GM23248 (cell line): Measurements from ENCODE around the gene MGAT4B.

ENCODE experiments used
- EZH2 ChIP-seq: fragments of 200-600 bp; sonication (generic); IDR thresholded peaks from 2 replicates; pipeline ENCODE4 v1.6.1; 2018; ENCODE audit warnings: antibody characterized with exemption, mild to moderate bottlenecking; ENCODE audit not compliant: insufficient read depth, poor library complexity, severe bottlenecking
- EZH2phosphoT487 ChIP-seq: fragments of 200-600 bp; sonication (generic); IDR thresholded peaks from 2 replicates; pipeline ENCODE4 v1.6.1; 2018; ENCODE audit warnings: antibody characterized with exemption, moderate library complexity, mild to moderate bottlenecking, low read depth; ENCODE audit not compliant: insufficient read depth

DNA sequence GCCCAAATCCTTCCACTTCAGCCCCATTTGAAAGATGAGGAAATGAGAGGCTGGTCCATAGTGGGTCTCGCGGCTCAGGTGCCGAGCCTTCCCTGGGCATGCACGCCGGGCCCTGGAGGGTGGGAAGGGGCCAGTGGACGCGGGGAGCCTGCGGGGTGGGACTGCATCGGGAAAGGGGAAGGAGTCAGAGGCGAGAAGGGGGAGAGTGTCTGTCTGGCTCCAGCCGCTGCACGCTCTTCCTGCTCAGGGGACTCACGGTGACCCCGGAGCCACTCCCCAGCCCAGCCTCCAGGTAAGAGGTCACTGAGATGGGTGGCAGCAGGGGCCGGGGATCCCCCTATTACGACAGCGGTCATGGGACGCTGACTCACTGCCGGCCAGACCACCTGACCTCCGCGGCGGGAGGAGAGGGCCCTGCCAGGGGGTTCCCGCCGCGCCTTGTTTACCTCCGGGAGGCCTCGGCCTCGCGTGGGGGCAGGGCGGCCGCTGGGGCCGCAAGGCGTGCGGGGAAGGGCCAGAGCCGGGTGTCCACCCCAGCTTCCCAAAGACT lies 12.2 kb upstream of the MGAT4B start:
- TF ChIP-seq EZH2, result no peak
- no peak for TF ChIP-seq EZH2phosphoT487
